ENCODE data around the gene MEGF6.

The MEGF6 gene

GRCh38 chr1:3461238-3461933, 149.9 kb downstream of the MEGF6 start:
- H3K4me3 ChIP-seq (replicated peaks; ENCODE audit: low read depth, low read length), result no peak overlapping the region
- no peak for DNase-seq (ENCODE audit: extremely low read depth, low read depth)
- TF ChIP-seq CTCF (IDR thresholded peaks at IDR 0.05; ENCODE audit: low read depth, low read length, missing control alignments), result no peak

DNA sequence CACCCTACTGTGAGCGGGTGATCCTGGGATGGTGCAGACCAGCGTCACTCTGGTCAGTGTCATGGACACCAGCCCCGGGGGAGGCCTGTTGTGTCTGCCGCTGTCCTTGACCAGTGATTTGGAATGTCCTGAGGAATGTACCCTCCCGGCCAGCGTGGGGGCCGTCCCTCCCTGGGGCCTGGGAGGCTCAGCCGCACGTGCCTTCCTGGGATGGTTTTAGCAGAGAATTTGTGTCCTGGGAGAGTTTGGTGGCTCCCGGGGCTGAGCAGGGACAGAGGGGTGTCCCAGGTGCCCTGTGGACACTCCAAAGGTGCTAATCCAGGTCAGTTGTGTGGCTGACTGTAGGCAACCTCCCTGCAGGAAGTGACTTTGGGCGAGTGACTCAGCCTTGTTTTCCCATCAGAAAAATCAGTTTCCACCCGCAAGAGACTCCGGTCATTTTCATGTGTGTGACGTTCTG, 150.6 kb downstream of the MEGF6 start:
- no peak for DNase-seq (ENCODE audit: extremely low read depth, low read depth)
- no peak overlapping the region for H3K4me3 ChIP-seq (replicated peaks; ENCODE audit: low read depth, low read length)
- no peak for TF ChIP-seq CTCF (IDR thresholded peaks at IDR 0.05; ENCODE audit: low read depth, low read length, missing control alignments)

GRCh38 chr1:3459940-3460671, 151.2 kb downstream of the MEGF6 start:
- H3K4me3 ChIP-seq (replicated peaks; ENCODE audit: low read depth, low read length), result no peak overlapping the region
- DNase-seq (ENCODE audit: extremely low read depth, low read depth), result no peak
- TF ChIP-seq CTCF (IDR thresholded peaks at IDR 0.05; ENCODE audit: low read depth, low read length, missing control alignments), result no peak

DNA sequence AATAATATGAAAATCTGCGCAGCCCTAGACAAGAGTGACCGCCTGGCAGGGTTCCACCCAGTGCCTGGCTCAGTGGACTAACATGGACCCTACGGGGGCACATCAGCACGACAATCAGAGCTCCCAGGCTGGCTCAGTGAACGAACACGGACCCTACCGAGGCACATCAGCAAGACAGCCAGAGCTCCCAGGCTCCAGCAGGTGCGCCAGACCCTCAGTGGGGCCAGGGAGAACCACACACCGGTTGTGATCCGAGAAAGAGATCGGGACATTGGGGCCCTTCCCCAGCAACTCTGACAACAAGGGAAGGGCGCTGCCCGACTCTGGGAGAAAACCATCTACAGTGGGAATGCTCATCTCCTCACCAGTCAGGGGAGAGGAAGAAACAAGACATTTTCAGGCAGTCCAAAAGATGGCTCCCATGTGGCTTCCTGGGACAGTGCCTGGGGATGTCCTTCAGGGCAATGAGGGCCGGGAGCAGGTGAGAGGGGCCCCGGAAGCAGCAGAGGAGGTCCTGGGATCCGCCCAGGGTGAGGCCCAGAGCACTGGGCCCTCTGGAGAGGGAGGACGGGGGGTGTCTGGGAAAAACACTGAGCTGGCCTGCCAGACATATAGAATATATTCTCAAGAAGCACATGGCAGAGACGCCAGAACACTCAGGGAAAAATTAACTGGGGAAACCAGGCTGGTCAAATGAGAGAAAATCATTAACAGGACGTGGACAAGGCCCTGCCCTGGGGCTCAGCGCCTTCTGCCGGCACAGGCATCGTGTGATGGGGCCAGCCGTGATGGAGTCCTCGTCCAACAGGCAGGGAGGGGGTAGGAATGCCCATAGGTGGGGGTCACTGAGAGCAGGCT, 152.0 kb downstream of the MEGF6 start:
- no peak overlapping the region for H3K4me3 ChIP-seq (replicated peaks; ENCODE audit: low read depth, low read length)
- TF ChIP-seq CTCF (IDR thresholded peaks at IDR 0.05; ENCODE audit: low read depth, low read length, missing control alignments), result no peak
- no peak for DNase-seq (ENCODE audit: extremely low read depth, low read depth)

DNA sequence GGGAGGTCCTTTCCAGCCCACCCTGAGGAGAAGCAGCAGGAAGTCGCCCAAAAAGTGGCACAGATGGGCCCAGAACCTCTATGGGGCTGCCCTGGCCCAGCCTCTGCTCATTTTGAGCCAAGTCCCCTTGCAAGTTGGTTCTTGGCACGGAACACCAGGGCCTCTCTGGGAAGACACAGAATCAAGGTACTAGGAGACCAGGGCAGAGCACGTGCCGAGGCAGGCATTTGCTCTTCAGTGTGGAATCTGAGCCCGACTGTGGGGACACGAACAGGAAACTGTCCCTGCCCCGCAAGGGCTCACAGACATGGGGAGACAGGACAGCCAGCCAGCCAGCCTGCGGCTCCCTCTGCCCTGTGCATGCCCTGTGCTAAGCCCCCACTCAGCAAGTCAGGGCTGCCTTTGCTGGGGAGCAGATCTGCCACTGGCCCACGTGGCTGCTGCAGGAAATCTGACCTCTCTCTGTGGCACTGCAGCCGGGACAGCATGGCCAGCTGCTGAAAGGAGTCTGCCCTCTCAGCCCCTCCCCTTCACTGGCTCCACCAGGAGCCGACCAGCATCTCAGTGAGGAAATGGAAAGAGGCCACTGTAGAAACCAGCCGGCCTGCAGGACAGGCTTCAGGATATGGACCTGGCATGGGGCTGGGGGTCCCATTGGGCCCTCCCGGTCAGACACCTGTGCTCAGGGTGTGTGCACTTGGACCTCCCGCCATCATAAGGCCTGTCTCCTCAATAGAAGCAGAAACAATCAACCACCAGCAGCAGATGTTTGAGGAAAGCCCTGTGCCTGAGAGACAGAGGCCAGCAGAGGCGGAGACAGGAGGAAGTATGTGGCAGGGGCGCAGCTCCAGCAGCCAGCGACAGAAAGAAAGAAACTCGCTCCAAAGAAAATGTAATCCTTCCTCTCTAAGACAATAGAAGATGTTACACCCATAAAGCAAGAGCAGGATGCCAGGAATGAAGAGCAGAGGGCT, 153.1 kb downstream of the MEGF6 start:
- DNase-seq (ENCODE audit: extremely low read depth, low read depth), result no peak
- TF ChIP-seq CTCF (IDR thresholded peaks at IDR 0.05; ENCODE audit: low read depth, low read length, missing control alignments), result no peak
- H3K4me3 ChIP-seq (replicated peaks; ENCODE audit: low read depth, low read length), result no peak overlapping the region

Measured in HFF-Myc (cell line).